GM23338 (cell line): ENCODE data around the gene RAB42. TPM values are rescaled to one million over a fixed set of nuclear protein-coding genes. Genes with fewer than 3 reads are reported as not detected.

Experiments used
- ATAC-seq: fragments of 200-7000 bp; cut with Tn5 transposase; 3 replicates; pipeline ENCODE4 v1.9.1; 2020
- DNase-seq: peaks from one replicate; pipeline ENCODE4 v3.0.0-alpha.2; 2015; ENCODE audit warnings: low spot score
- H2AFZ ChIP-seq: fragments of 200-600 bp; sonication (generic); 2 replicates; pipeline ENCODE4 v1.8.0; 2016; ENCODE audit warnings: antibody characterized with exemption, mild to moderate bottlenecking, moderate library complexity
- H3F3A ChIP-seq: fragments of 200-600 bp; sonication (generic); replicated peaks from 2 replicates; pipeline ENCODE4 v1.8.0; 2017; ENCODE audit warnings: antibody characterized with exemption, mixed run types, low read depth
- H3K27ac ChIP-seq: fragments of 200-600 bp; sonication (generic); 2 replicates; pipeline ENCODE4 v1.6.1; 2016; ENCODE audit warnings: low read depth
- H3K27me3 ChIP-seq: fragments of 200-600 bp; sonication (generic); 2 replicates; pipeline ENCODE4 v1.8.0; 2016; ENCODE audit warnings: mild to moderate bottlenecking, mixed run types, moderate library complexity; ENCODE audit not compliant: insufficient read depth
- H3K36me3 ChIP-seq: fragments of 200-600 bp; sonication (generic); 2 replicates; pipeline ENCODE4 v1.8.0; 2016; ENCODE audit warnings: mild to moderate bottlenecking; ENCODE audit not compliant: insufficient read depth
- H3K4me1 ChIP-seq: fragments of 200-600 bp; sonication (generic); 2 replicates; pipeline ENCODE4 v1.8.0; 2016; ENCODE audit warnings: mild to moderate bottlenecking, moderate library complexity; ENCODE audit not compliant: insufficient read depth
- H3K4me2 ChIP-seq: fragments of 200-600 bp; sonication (generic); 2 replicates; pipeline ENCODE4 v1.7.1; 2017; ENCODE audit warnings: mixed run types
- H3K4me3 ChIP-seq: fragments of 200-600 bp; sonication (generic); 2 replicates; pipeline ENCODE4 v1.6.1; 2016; ENCODE audit warnings: mixed run types
- H3K79me2 ChIP-seq: fragments of 200-600 bp; sonication (generic); replicated peaks from 2 replicates; pipeline ENCODE4 v1.8.0; 2017; ENCODE audit warnings: mild to moderate bottlenecking; ENCODE audit not compliant: insufficient read depth
- H3K9me2 ChIP-seq: fragments of 200-600 bp; sonication (generic); 2 replicates; pipeline ENCODE4 v1.8.0; 2017; ENCODE audit not compliant: insufficient read depth
- H4K20me1 ChIP-seq: fragments of 200-600 bp; sonication (generic); replicated peaks from 2 replicates; pipeline ENCODE4 v1.8.0; 2017; ENCODE audit warnings: mild to moderate bottlenecking; ENCODE audit not compliant: insufficient read depth
- H3K27ac Mint-ChIP-seq: 2 replicates; pipeline ENCODE4 v1.8.0; 2020; ENCODE audit warnings: inconsistent platforms, mild to moderate bottlenecking, moderate library complexity, mixed read lengths
- H3K27me3 Mint-ChIP-seq: 3 replicates; pipeline ENCODE4 v1.8.0; 2022; ENCODE audit warnings: low read depth, mild to moderate bottlenecking, moderate library complexity, mixed read lengths, inconsistent platforms; ENCODE audit not compliant: insufficient read depth, poor library complexity
- H3K36me3 Mint-ChIP-seq: 3 replicates; pipeline ENCODE4 v1.8.0; 2021; ENCODE audit warnings: low read depth, mild to moderate bottlenecking, inconsistent platforms, moderate library complexity, mixed read lengths
- H3K4me1 Mint-ChIP-seq: 3 replicates; pipeline ENCODE4 v1.8.0; 2020; ENCODE audit warnings: mild to moderate bottlenecking, inconsistent platforms, mixed read lengths
- H3K4me3 Mint-ChIP-seq: 3 replicates; pipeline ENCODE4 v1.8.0; 2021; ENCODE audit warnings: moderate library complexity, mild to moderate bottlenecking, inconsistent platforms, mixed read lengths
- H3K9me3 Mint-ChIP-seq: 3 replicates; pipeline ENCODE4 v1.8.0; 2020; ENCODE audit warnings: moderate library complexity, mild to moderate bottlenecking, inconsistent platforms, mixed read lengths
- CREB1 ChIP-seq: fragments of 250-450 bp; sonication (Bioruptor Pico); IDR thresholded peaks from 2 replicates; pipeline ENCODE4 v1.5.0; 2020; ENCODE audit warnings: low read depth, mild to moderate bottlenecking, moderate library complexity
- CTCF ChIP-seq, 2 experiments: fragments of 200-600 bp in 1 of 2; sonication (generic) in 1 of 2; conservative IDR thresholded peaks; 2 replicates each; pipeline versions ENCODE4 v1.5.1 to v1.6.1; 2016 to 2017; ENCODE audit warnings: antibody characterized with exemption in 2 of 2, low read depth in 2 of 2, mild to moderate bottlenecking in 2 of 2, moderate library complexity in 1 of 2
- ETS1 ChIP-seq: IDR thresholded peaks from 2 replicates; pipeline ENCODE4 v1.6.1; 2016; ENCODE audit warnings: antibody characterized with exemption
- EZH2phosphoT487 ChIP-seq: fragments of 200-600 bp; sonication (generic); IDR thresholded peaks from one replicate; pipeline ENCODE4 v1.8.1; 2018; ENCODE audit warnings: antibody characterized with exemption; ENCODE audit not compliant: unreplicated experiment
- JUNB ChIP-seq: IDR thresholded peaks from one replicate; pipeline ENCODE4 v1.6.1; 2016; ENCODE audit warnings: antibody characterized with exemption; ENCODE audit not compliant: unreplicated experiment
- POLR2AphosphoS5 ChIP-seq: IDR thresholded peaks from 2 replicates; pipeline ENCODE4 v1.6.1; 2016; ENCODE audit warnings: antibody characterized with exemption, low read depth
- REST ChIP-seq: IDR thresholded peaks from one replicate; pipeline ENCODE4 v1.6.1; 2018; ENCODE audit warnings: antibody characterized with exemption; ENCODE audit not compliant: unreplicated experiment
- STAT1 ChIP-seq: IDR thresholded peaks from one replicate; pipeline ENCODE4 v1.6.1; 2016; ENCODE audit warnings: antibody characterized with exemption; ENCODE audit not compliant: unreplicated experiment
- ZNF114 ChIP-seq: fragments of 250-450 bp; sonication (Bioruptor Pico); IDR thresholded peaks from 2 replicates; pipeline ENCODE4 v1.5.0; 2020; ENCODE audit warnings: mild to moderate bottlenecking, moderate library complexity
- ZNF462 ChIP-seq: fragments of 250-450 bp; sonication (Bioruptor Pico); IDR thresholded peaks from 2 replicates; pipeline ENCODE4 v1.5.0; 2020; ENCODE audit warnings: mild to moderate bottlenecking, moderate library complexity
- polyA plus RNA-seq: library from polyadenylated mRNA; unstranded; fragments of >200 nt; fragmentation: Nextera tagmentation; extraction: Ambion mirVana; gene quantifications from 2 replicates; pipeline ENCODE4 v1.2.1, GENCODE V29; 2016
- total RNA-seq: library from RNA; depleted of rRNA; stranded (reverse); fragments of >200 nt; shearing (Covaris generic); gene quantifications from 2 replicates; pipeline ENCODE4 v1.2.3, GENCODE V29; 2014

The RAB42 gene
- total and polyA plus RNA-seq, 2 experiments from 2014 or later = 13.0 to 17.7 TPM

DNA sequence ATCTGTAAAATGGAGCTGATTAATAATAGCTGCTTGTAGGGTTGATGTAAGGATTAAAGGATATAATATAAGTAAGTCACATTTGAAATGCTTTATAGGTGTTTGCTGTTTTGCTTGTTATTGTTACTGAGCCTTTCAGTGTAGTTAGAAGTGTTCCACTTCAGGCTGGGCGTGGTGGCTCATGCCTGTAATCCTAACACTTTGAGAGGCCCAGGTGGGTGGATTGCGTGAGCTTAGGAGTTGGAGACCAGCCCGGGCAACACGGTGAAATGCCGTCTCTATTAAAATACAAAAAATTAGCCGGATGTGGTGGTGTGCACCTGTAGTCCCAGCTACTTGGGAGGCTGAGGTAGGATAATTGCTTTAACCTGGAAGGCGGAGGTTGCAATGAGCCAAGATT, 27.0 kb upstream of the RAB42 start:
- no peaks in the 10 kb centered on the region for H3K9me3 Mint-ChIP-seq
- H3K4me1 ChIP-seq = no peaks in the 10 kb centered on the region
- no peak overlapping the region for H3K4me3 ChIP-seq
- no peaks in the 10 kb centered on the region for H3K79me2 ChIP-seq
- peaks cover 3% of the 10 kb centered on the region; the same call in 1 of the 2 replicates for H3F3A ChIP-seq
- TF ChIP-seq POLR2AphosphoS5 (no peak), ETS1 (no peak)
- H3K27ac ChIP-seq = no peak overlapping the region
- no peaks in the 10 kb centered on the region for H3K9me2 ChIP-seq
- H3K36me3 ChIP-seq = peaks cover 20% of the 10 kb centered on the region
- H4K20me1 ChIP-seq = no peaks in the 10 kb centered on the region; the same call in 1 of the 2 replicates
- H3K4me2 ChIP-seq = no peak overlapping the region
- no peak overlapping the region for H3K27ac Mint-ChIP-seq
- H3K4me1 Mint-ChIP-seq = no peaks in the 10 kb centered on the region
- no peaks in the 10 kb centered on the region for H3K27me3 ChIP-seq
- H3K27me3 Mint-ChIP-seq = peaks cover 4% of the 10 kb centered on the region
- no peak for DNase-seq
- H2AFZ ChIP-seq = no peak overlapping the region
- ATAC-seq = no peak
- peaks cover 62% of the 10 kb centered on the region for H3K36me3 Mint-ChIP-seq
- no peak overlapping the region for H3K4me3 Mint-ChIP-seq

- Mint-ChIP-seq H3K9me3 (no peaks in the 10 kb centered on the region), H3K4me1 (no peaks in the 10 kb centered on the region), H3K36me3 (peaks cover 62% of the 10 kb centered on the region), H3K4me3 (no peak overlapping the region), H3K27ac (no peak overlapping the region), H3K27me3 (peaks cover 2% of the 10 kb centered on the region)
- no peak for ATAC-seq
- Histone ChIP-seq H3K4me3 (no peak overlapping the region), H3K79me2 (no peaks in the 10 kb centered on the region), H3K9me2 (no peaks in the 10 kb centered on the region), H3K27ac (no peak overlapping the region), H3K4me1 (no peaks in the 10 kb centered on the region), H3K36me3 (peaks cover 22% of the 10 kb centered on the region), H2AFZ (no peak overlapping the region), H4K20me1 (no peaks in the 10 kb centered on the region; the same call in 1 of the 2 replicates), H3F3A (peaks cover 2% of the 10 kb centered on the region; the same call in 1 of the 2 replicates), H3K4me2 (no peak overlapping the region), H3K27me3 (no peaks in the 10 kb centered on the region)
- no peak for DNase-seq
- TF ChIP-seq REST = no peak
- TF ChIP-seq EZH2phosphoT487 = no peak
- TF ChIP-seq CREB1 (CRISPR knock-in tag) = no peak
- no peak for TF ChIP-seq CTCF (conservative IDR thresholded peaks at IDR 0.05; ENCODE audit: low read depth in 2 of 2)
- no peak for TF ChIP-seq ZNF114 (CRISPR knock-in tag)
- no peak for TF ChIP-seq JUNB
- no peak for TF ChIP-seq STAT1
- TF ChIP-seq ZNF462 (CRISPR knock-in tag) = no peak
- TF ChIP-seq POLR2AphosphoS5 = no peak
Measured at GRCh38 chr1:28565726-28566125, 26.3 kb upstream of the RAB42 start.
